H9 (cell line): Measurements from ENCODE around the gene NTRK2. TPM values are rescaled to one million over a fixed set of nuclear protein-coding genes. Genes with fewer than 3 reads are reported as not detected.

Source experiments
- DNase-seq: peaks from one replicate; pipeline ENCODE4 v3.0.0-alpha.2; 2017
- H2AFZ ChIP-seq: one replicate; pipeline ENCODE4 v1.6.1; 2013; ENCODE audit warnings: mild to moderate bottlenecking, low read length, control low read depth, moderate library complexity
- H2AK5ac ChIP-seq: 2 replicates; pipeline ENCODE4 v1.6.1; 2013; ENCODE audit warnings: low read length, control low read depth, mixed read lengths; ENCODE audit not compliant: insufficient read length
- H2BK120ac ChIP-seq: one replicate; pipeline ENCODE4 v1.6.1; 2013; ENCODE audit warnings: low read depth, mild to moderate bottlenecking, low read length, control low read depth, inconsistent platforms; ENCODE audit not compliant: poor library complexity, severe bottlenecking
- H2BK12ac ChIP-seq: 2 replicates; pipeline ENCODE4 v1.6.1; 2013; ENCODE audit warnings: low read length, control low read depth, mixed read lengths, low read depth; ENCODE audit not compliant: insufficient read length
- H2BK15ac ChIP-seq: 2 replicates; pipeline ENCODE4 v1.6.1; 2013; ENCODE audit warnings: low read depth, low read length, control low read depth
- H2BK20ac ChIP-seq: one replicate; pipeline ENCODE4 v1.6.1; 2013; ENCODE audit warnings: low read depth, mild to moderate bottlenecking, low read length, control low read depth, inconsistent platforms; ENCODE audit not compliant: poor library complexity, severe bottlenecking
- H2BK5ac ChIP-seq: 2 replicates; pipeline ENCODE4 v1.6.1; 2013; ENCODE audit warnings: low read length, control low read depth, mixed read lengths; ENCODE audit not compliant: insufficient read length
- H3K14ac ChIP-seq: 2 replicates; pipeline ENCODE4 v1.6.1; 2013; ENCODE audit warnings: low read length, control low read depth; ENCODE audit not compliant: insufficient read depth
- H3K18ac ChIP-seq: 2 replicates; pipeline ENCODE4 v1.6.1; 2013; ENCODE audit warnings: low read depth, mild to moderate bottlenecking, mixed read lengths, low read length, control low read depth; ENCODE audit not compliant: insufficient read length
- H3K23ac ChIP-seq: 2 replicates; pipeline ENCODE4 v1.6.1; 2013; ENCODE audit warnings: low read length, control low read depth, mixed read lengths, low read depth; ENCODE audit not compliant: insufficient read length
- H3K23me2 ChIP-seq: 2 replicates; pipeline ENCODE4 v1.6.1; 2013; ENCODE audit warnings: low read depth, mild to moderate bottlenecking, mixed read lengths, low read length, control low read depth; ENCODE audit not compliant: insufficient read length, poor library complexity, severe bottlenecking
- H3K27ac ChIP-seq: 2 replicates; pipeline ENCODE4 v1.5.1; 2013; ENCODE audit warnings: low read length, control low read depth, mixed read lengths, low read depth; ENCODE audit not compliant: insufficient read length
- H3K27me3 ChIP-seq: 2 replicates; pipeline ENCODE4 v1.6.1; 2013; ENCODE audit warnings: low read length, control low read depth, inconsistent platforms; ENCODE audit not compliant: insufficient read depth
- H3K4ac ChIP-seq: 2 replicates; pipeline ENCODE4 v1.6.1; 2013; ENCODE audit warnings: low read depth, mild to moderate bottlenecking, control low read depth, inconsistent platforms, low read length, moderate library complexity
- H3K4me1 ChIP-seq: 2 replicates; pipeline ENCODE4 v1.6.1; 2013; ENCODE audit warnings: low read length, control low read depth, inconsistent platforms; ENCODE audit not compliant: insufficient read depth
- H3K4me2 ChIP-seq: 2 replicates; pipeline ENCODE4 v1.6.1; 2013; ENCODE audit warnings: low read length, control low read depth, mixed read lengths; ENCODE audit not compliant: insufficient read length, insufficient read depth
- H3K56ac ChIP-seq: 2 replicates; pipeline ENCODE4 v1.6.1; 2013; ENCODE audit warnings: low read depth, mild to moderate bottlenecking, mixed read lengths, low read length, control low read depth; ENCODE audit not compliant: insufficient read length
- H3K79me1 ChIP-seq: 2 replicates; pipeline ENCODE4 v1.6.1; 2013; ENCODE audit warnings: low read depth, mild to moderate bottlenecking, moderate library complexity, low read length, control low read depth, inconsistent platforms; ENCODE audit not compliant: insufficient read depth, poor library complexity, severe bottlenecking
- H3K79me2 ChIP-seq: 2 replicates; pipeline ENCODE4 v1.6.1; 2013; ENCODE audit warnings: low read length, control low read depth, inconsistent platforms; ENCODE audit not compliant: insufficient read depth
- H3K9ac ChIP-seq: 2 replicates; pipeline ENCODE4 v1.6.1; 2013; ENCODE audit warnings: low read length, control low read depth, mixed read lengths; ENCODE audit not compliant: insufficient read length; ENCODE audit errors: extremely low read depth
- H3K9me3 ChIP-seq: one replicate; pipeline ENCODE4 v1.6.1; 2013; ENCODE audit warnings: low read depth, low read length, inconsistent platforms; ENCODE audit not compliant: control insufficient read depth
- H3T11ph ChIP-seq: one replicate; pipeline ENCODE4 v1.6.1; 2013; ENCODE audit warnings: mild to moderate bottlenecking, low read length, control low read depth, inconsistent platforms
- H4K20me1 ChIP-seq: one replicate; pipeline ENCODE4 v1.6.1; 2013; ENCODE audit not compliant: control insufficient read depth, insufficient read length, insufficient read depth
- H4K5ac ChIP-seq: 2 replicates; pipeline ENCODE4 v1.6.1; 2013; ENCODE audit warnings: low read depth, mild to moderate bottlenecking, mixed read lengths, low read length, control low read depth; ENCODE audit not compliant: insufficient read length
- H4K8ac ChIP-seq: replicated peaks from 2 replicates; pipeline ENCODE4 v1.6.1; 2013; ENCODE audit warnings: low read length, control low read depth, mixed read lengths, low read depth; ENCODE audit not compliant: insufficient read length
- H4K91ac ChIP-seq: 2 replicates; pipeline ENCODE4 v1.6.1; 2013; ENCODE audit warnings: low read depth, mild to moderate bottlenecking, moderate library complexity, mixed read lengths, low read length, control low read depth; ENCODE audit not compliant: insufficient read length
- H3K27ac Mint-ChIP-seq, 3 experiments: 2 replicates in 2 of 3; 3 replicates in 1 of 3; pipeline ENCODE4 v1.8.0; 2020 to 2021; ENCODE audit warnings: mixed read lengths in 3 of 3, mild to moderate bottlenecking in 1 of 3, moderate library complexity in 1 of 3
- H3K27me3 Mint-ChIP-seq: 2 replicates; pipeline ENCODE4 v1.8.0; 2021; ENCODE audit warnings: low read depth, mild to moderate bottlenecking, moderate library complexity, mixed read lengths
- H3K36me3 Mint-ChIP-seq, 3 experiments: 2 replicates in 2 of 3; 3 replicates in 1 of 3; pipeline ENCODE4 v1.8.0; 2020 to 2021; ENCODE audit warnings: low read depth in 3 of 3, mixed read lengths in 3 of 3; ENCODE audit not compliant: insufficient read depth in 1 of 3
- H3K4me1 Mint-ChIP-seq, 2 experiments: 2 replicates each; pipeline ENCODE4 v1.8.0; 2020; ENCODE audit warnings: mixed read lengths in 2 of 2
- H3K4me3 Mint-ChIP-seq, 2 experiments: 2 replicates in 1 of 2; 3 replicates in 1 of 2; pipeline ENCODE4 v1.8.0; 2020 to 2021; ENCODE audit warnings: mild to moderate bottlenecking in 2 of 2, mixed read lengths in 2 of 2, moderate library complexity in 1 of 2
- H3K9me3 Mint-ChIP-seq, 2 experiments: 2 replicates in 1 of 2; 3 replicates in 1 of 2; pipeline ENCODE4 v1.8.0; 2020; ENCODE audit warnings: mild to moderate bottlenecking in 2 of 2, mixed read lengths in 2 of 2, moderate library complexity in 1 of 2
- WGBS: extraction: QIAGEN DNeasy Blood & Tissue Kit; methylation state at CpG from one replicate; pipeline ENCODE4 v1.1.7; 2013; ENCODE audit warnings: missing lambda C conversion rate, low lambda C conversion rate, mixed read lengths; ENCODE audit not compliant: insufficient read length; ENCODE audit errors: extremely low coverage; 5-methylcytosine and 5-hydroxymethylcytosine counted together
- total RNA-seq: library from RNA; stranded (reverse); gene quantifications from 2 replicates; pipeline ENCODE4 v1.2.1, GENCODE V29; 2021
- TF ChIP-seq, protein P1 (sequence below): fragments of 200-600 bp; sonication (generic); conservative IDR thresholded peaks from 3 replicates; pipeline ENCODE4 v1.8.0; 2021; ENCODE audit warnings: antibody characterized with exemption, mild to moderate bottlenecking

Gene NTRK2
- total RNA-seq, 1 experiment from 2014 or later = 0.02 TPM

DNA sequence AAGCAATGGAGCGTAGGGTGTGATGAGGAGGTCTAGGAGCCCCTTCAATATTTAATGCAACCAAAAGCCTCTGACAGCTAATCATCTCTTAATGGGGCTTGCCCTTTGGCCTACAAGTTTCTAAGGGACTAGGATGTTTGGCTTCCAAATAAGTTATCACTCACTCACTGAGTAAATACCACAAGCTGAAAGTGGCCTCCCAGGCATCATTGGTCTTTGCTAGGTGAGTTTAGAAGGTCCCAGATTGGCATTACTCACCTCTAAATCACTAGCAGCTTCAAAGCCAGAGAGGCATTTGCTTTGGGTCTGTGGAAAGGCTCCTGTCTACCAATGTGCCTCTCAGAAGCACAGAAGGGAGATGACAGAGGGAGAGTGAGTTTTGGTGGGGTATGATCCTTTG lies 344.2 kb downstream of the NTRK2 start:
- Histone ChIP-seq H3K27me3 (no peaks in the 10 kb centered on the region), H3K79me2 (no peaks in the 10 kb centered on the region), H3K4ac (no peak overlapping the region), H2AK5ac (no peak overlapping the region), H2BK20ac (no peak overlapping the region), H3K79me1 (no peaks in the 10 kb centered on the region), H4K8ac (no peak overlapping the region), H4K20me1 (no peaks in the 10 kb centered on the region), H2BK120ac (no peak overlapping the region), H2BK12ac (no peak overlapping the region), H3K56ac (no peak overlapping the region), H4K5ac (no peak overlapping the region), H3K14ac (no peak overlapping the region), H3K4me1 (no peaks in the 10 kb centered on the region), H3K9me3 (no peaks in the 10 kb centered on the region), H3T11ph (no peak overlapping the region), H3K18ac (no peak overlapping the region), H3K23me2 (no peaks in the 10 kb centered on the region), H2BK5ac (no peak overlapping the region), H3K4me2 (no peak overlapping the region), H2BK15ac (no peak overlapping the region), H4K91ac (no peak overlapping the region), H2AFZ (no peak overlapping the region), H3K23ac (no peak overlapping the region), H3K27ac (no peak overlapping the region), H3K9ac (no peak overlapping the region)
- peaks cover 2% of the 10 kb centered on the region in 2 experiments; a peak in 2 of 4 replicates for H3K4me1 Mint-ChIP-seq
- H3K27ac Mint-ChIP-seq = no peak overlapping the region
- H3K4me3 Mint-ChIP-seq = no peak overlapping the region
- no peak for DNase-seq
- no peaks in the 10 kb centered on the region for H3K36me3 Mint-ChIP-seq
- TF ChIP-seq, protein P1, sequence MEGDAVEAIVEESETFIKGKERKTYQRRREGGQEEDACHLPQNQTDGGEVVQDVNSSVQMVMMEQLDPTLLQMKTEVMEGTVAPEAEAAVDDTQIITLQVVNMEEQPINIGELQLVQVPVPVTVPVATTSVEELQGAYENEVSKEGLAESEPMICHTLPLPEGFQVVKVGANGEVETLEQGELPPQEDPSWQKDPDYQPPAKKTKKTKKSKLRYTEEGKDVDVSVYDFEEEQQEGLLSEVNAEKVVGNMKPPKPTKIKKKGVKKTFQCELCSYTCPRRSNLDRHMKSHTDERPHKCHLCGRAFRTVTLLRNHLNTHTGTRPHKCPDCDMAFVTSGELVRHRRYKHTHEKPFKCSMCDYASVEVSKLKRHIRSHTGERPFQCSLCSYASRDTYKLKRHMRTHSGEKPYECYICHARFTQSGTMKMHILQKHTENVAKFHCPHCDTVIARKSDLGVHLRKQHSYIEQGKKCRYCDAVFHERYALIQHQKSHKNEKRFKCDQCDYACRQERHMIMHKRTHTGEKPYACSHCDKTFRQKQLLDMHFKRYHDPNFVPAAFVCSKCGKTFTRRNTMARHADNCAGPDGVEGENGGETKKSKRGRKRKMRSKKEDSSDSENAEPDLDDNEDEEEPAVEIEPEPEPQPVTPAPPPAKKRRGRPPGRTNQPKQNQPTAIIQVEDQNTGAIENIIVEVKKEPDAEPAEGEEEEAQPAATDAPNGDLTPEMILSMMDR = no peak
- H3K9me3 Mint-ChIP-seq = no peaks in the 10 kb centered on the region
- H3K27me3 Mint-ChIP-seq = 0 out of 2 replicates have a peak, but pooled peaks cover 3% of the 10 kb centered on the region
- no CpG with 5 or more reads among the region's 1 CpG for WGBS
